ENCODE measurements around the gene IL31RA. TPM values are rescaled to one million over a fixed set of nuclear protein-coding genes. Genes with fewer than 3 reads are reported as not detected.

Gene IL31RA
- total RNA-seq, 4 donors from 2014 or later = 0.17 to 0.29 TPM; not detected in 2

DNA sequence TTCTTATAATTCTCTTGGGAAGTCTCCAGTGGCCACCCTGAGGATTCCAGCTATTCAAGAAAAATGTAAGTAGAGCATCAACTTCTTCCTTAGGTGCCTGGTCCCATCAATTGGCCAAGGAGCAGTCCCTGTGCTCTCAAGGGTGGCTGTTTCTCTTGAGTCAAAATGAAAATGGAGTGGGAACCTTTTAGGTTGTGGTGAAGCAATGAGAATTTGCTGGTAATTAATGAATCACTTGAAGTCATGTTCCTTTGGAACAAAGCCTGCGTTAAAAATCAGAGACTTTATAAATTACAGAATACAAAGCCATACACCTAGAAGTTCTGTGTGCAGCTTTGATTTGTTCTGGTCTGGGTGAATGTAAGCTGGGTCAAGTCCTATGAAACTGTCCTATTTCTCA lies 48.9 kb downstream of the IL31RA start:
- Histone ChIP-seq H3K27ac (replicated peaks in 1 of 4) (no peak overlapping the region), H3K4me1 (no peaks in the 10 kb centered on the region), H3K4me3 (no peak overlapping the region), H3K27me3 (peaks cover 0 to 4% (median 0%) of the 10 kb centered on the region in 4 donors), H3K9me3 (no peaks in the 10 kb centered on the region), H3K36me3 (no peaks in the 10 kb centered on the region)
- TF ChIP-seq POLR2A (IDR thresholded peaks at IDR 0.05; ENCODE audit: low read depth) = no peak
- no peak for TF ChIP-seq EP300 (IDR thresholded peaks at IDR 0.05)
- no peak for TF ChIP-seq POLR2AphosphoS5 (IDR thresholded peaks at IDR 0.05)
- TF ChIP-seq, protein P1, sequence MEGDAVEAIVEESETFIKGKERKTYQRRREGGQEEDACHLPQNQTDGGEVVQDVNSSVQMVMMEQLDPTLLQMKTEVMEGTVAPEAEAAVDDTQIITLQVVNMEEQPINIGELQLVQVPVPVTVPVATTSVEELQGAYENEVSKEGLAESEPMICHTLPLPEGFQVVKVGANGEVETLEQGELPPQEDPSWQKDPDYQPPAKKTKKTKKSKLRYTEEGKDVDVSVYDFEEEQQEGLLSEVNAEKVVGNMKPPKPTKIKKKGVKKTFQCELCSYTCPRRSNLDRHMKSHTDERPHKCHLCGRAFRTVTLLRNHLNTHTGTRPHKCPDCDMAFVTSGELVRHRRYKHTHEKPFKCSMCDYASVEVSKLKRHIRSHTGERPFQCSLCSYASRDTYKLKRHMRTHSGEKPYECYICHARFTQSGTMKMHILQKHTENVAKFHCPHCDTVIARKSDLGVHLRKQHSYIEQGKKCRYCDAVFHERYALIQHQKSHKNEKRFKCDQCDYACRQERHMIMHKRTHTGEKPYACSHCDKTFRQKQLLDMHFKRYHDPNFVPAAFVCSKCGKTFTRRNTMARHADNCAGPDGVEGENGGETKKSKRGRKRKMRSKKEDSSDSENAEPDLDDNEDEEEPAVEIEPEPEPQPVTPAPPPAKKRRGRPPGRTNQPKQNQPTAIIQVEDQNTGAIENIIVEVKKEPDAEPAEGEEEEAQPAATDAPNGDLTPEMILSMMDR (IDR thresholded peaks at IDR 0.05) = no peak
- intact Hi-C loops (cut with DNase I) = no loop called here
- WGBS = 79% methylated on average over 1 of the region's 1 CpG
- DNase-seq (ENCODE audit: extremely low spot score) = no peak

DNA sequence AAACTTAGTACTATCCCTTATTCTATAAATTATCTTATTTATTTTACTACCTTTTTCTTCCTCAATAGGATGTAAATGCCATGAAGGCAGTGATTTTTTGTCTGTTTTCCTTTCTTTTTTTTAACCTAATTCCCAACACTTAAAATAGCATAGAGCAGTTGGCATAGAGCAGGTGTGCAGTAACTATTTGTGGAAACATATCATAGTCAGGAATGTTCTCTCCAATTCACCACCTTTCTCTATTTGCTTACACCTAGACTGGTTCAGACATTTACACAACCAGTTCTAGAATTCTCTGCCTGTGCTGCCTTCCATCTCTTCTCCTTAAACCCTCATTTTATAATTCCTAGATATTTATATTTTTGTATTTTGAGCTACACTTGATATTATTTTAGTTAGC lies 49.6 kb downstream of the IL31RA start:
- intact Hi-C loops (cut with DNase I) = no loop called here
- TF ChIP-seq, protein P1 (IDR thresholded peaks at IDR 0.05) = no peak
- TF ChIP-seq POLR2A (IDR thresholded peaks at IDR 0.05; ENCODE audit: low read depth) (no peak), EP300 (IDR thresholded peaks at IDR 0.05) (no peak), POLR2AphosphoS5 (IDR thresholded peaks at IDR 0.05) (no peak)
- H3K4me1 ChIP-seq = no peaks in the 10 kb centered on the region
- DNase-seq (ENCODE audit: extremely low spot score) = no peak
- H3K27me3 ChIP-seq = peaks cover 0 to 4% (median 0%) of the 10 kb centered on the region in 4 donors
- no peaks in the 10 kb centered on the region for H3K36me3 ChIP-seq
- no peak overlapping the region for H3K4me3 ChIP-seq
- H3K27ac ChIP-seq (replicated peaks in 1 of 4) = no peak overlapping the region
- H3K9me3 ChIP-seq = no peaks in the 10 kb centered on the region

DNA sequence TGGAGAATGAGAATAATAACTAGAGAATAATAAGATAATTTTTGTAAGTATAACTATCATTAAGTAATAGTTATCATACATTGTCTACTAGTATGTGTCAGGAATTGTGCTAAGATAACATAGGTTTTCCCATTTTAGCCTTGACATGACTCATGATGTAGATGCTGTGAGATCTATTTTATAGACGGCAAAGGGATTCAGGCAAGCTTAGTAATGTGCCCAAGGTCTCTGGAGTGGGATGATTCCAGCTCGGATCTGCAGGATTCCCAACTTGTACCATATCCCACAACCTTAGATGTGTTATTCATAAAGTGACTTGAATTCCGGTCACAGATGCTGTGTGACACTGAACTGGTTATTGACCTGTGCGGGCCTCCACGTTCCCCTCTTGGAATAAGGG lies 51.5 kb downstream of the IL31RA start:
- TF ChIP-seq, protein P1 (IDR thresholded peaks at IDR 0.05) = no peak
- TF ChIP-seq POLR2AphosphoS5 (IDR thresholded peaks at IDR 0.05) (no peak), POLR2A (IDR thresholded peaks at IDR 0.05; ENCODE audit: low read depth) (no peak), EP300 (IDR thresholded peaks at IDR 0.05) (no peak)
- Histone ChIP-seq H3K4me3 (no peak overlapping the region), H3K27me3 (no peaks in the 10 kb centered on the region), H3K36me3 (no peaks in the 10 kb centered on the region), H3K27ac (replicated peaks in 1 of 4) (no peak overlapping the region), H3K9me3 (no peaks in the 10 kb centered on the region), H3K4me1 (no peaks in the 10 kb centered on the region)
- 95% methylated on average over 5 of the region's 5 CpGs for WGBS
- no peak for DNase-seq (ENCODE audit: extremely low spot score)
- intact Hi-C loops (cut with DNase I) = no loop called here

DNA sequence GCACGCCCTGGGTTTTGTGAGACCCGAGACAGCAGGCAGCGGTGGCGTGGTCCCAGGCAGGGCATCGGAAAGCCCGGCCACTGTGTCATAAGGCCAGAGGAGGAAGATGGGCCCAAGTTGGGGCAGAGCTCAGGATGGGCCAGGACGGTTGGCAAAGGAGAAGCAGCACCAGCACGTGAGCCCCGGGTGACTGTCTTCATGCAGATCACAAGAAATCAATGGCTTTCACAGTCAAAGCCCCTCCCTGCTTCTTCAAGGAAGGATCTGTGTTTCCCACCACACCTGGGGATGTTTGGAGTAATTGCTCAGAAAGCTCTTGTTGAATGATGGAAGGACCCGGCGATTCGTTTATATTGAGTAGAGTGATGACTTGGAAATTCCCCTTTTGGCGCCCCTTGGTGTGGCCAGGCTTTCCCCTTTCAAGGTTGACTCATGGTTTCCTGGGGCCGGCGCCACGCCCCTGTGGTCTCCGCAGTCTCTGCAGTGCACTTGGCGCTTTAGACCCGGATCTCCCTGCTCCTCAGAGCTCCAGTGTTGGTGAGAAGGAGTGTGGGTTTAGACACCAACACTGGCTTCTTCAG lies 52.1 kb downstream of the IL31RA start:
- intact Hi-C loops (cut with DNase I) = no loop called here

More for the DNA sequence above, 52.1 kb downstream of the IL31RA start:
- Histone ChIP-seq H3K27me3 (no peaks in the 10 kb centered on the region), H3K4me1 (no peaks in the 10 kb centered on the region), H3K4me3 (no peak overlapping the region), H3K9me3 (no peaks in the 10 kb centered on the region), H3K27ac (replicated peaks in 1 of 4) (no peak overlapping the region), H3K36me3 (no peaks in the 10 kb centered on the region)
- WGBS = 87% methylated on average over 12 of the region's 19 CpGs
- TF ChIP-seq POLR2A (IDR thresholded peaks at IDR 0.05; ENCODE audit: low read depth) = no peak
- no peak for TF ChIP-seq EP300 (IDR thresholded peaks at IDR 0.05)
- TF ChIP-seq, protein P1 (IDR thresholded peaks at IDR 0.05) = no peak
- no peak for TF ChIP-seq POLR2AphosphoS5 (IDR thresholded peaks at IDR 0.05)
- no peak for DNase-seq (ENCODE audit: extremely low spot score)
